ENCODE results near the gene TICAM1.
"Not testable (repeated sequence)": the region's sequence is repeated elsewhere in the genome, so short reads cannot be mapped to it uniquely, and the experiment has no call there.

DNA sequence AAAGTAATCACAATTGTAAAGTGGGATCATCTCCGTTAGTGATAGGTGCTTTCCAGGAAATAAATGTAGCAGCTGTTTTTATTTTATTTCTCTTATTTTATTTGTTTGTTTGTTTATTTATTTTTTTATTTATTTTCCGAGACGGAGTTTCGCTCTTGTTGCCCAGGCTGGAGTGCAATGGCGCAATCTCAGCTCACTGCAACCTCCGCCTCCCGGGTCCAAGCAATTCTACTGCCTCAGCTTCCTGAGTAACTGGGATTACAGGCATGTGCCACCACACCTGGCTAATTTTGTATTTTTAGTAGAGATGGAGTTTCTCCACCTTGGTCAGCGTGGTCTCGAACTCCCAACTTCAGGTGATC, 448 bp upstream of the TICAM1 start:
- TF ChIP-seq POLR2A, POLR2AphosphoS5 (IDR thresholded peaks at IDR 0.05): not testable (repeated sequence)
- TF ChIP-seq, protein P1, sequence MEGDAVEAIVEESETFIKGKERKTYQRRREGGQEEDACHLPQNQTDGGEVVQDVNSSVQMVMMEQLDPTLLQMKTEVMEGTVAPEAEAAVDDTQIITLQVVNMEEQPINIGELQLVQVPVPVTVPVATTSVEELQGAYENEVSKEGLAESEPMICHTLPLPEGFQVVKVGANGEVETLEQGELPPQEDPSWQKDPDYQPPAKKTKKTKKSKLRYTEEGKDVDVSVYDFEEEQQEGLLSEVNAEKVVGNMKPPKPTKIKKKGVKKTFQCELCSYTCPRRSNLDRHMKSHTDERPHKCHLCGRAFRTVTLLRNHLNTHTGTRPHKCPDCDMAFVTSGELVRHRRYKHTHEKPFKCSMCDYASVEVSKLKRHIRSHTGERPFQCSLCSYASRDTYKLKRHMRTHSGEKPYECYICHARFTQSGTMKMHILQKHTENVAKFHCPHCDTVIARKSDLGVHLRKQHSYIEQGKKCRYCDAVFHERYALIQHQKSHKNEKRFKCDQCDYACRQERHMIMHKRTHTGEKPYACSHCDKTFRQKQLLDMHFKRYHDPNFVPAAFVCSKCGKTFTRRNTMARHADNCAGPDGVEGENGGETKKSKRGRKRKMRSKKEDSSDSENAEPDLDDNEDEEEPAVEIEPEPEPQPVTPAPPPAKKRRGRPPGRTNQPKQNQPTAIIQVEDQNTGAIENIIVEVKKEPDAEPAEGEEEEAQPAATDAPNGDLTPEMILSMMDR (IDR thresholded peaks at IDR 0.05) = not testable (repeated sequence)

Measured in breast epithelium (tissue), 3 donors.